Measurements from ENCODE around the gene C1D.

Gene C1D, protein sequence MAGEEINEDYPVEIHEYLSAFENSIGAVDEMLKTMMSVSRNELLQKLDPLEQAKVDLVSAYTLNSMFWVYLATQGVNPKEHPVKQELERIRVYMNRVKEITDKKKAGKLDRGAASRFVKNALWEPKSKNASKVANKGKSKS

DNA sequence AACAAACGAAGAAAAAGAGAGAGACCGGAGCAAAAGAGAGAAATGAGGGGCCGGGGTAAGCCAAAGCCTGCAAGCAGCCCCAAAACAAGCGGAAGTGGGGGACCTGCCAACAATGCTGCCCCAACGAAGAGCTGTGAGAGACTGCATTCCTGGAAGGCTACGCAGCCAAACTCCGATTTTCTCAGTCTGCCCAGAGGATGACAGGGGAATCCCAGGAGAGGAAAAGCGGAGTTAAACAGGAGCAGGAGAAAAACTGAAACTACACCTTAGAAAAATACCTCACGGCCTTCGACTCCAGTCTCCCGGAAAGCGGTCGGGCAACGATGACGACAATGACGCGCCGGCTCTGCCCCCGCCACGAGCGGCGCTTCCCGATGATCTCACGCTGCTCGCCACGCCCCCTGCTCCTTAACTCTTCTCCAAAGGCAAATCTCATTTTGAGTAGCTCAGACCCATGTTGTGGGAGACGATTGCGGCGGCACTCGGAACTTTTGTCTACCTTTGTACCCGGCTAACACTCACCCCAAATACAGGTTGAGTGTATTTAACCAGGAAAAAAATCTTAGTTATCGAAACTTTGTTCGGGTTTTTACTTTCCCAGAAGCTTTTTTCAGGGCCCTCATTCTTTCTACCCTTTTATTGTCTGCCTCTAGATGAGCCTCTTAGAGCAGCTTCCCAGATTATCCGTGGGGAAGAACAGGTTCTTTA, at the start of gene C1D:
TSS of gene C1D (minus strand) at position 325 of the 708 bp plus-strand sequence. CDS start 15,694 bp downstream, outside the sequence.
- peaks cover 44% of the 10 kb centered on the region for H3K4me1 Mint-ChIP-seq (ENCODE audit: low read depth)
- H3K27me3 Mint-ChIP-seq: no peaks in the 10 kb centered on the region
- peak within 1 kb of the TSS; percentile 92 for H3K4me3 Mint-ChIP-seq
- H3K36me3 Mint-ChIP-seq (ENCODE audit: low read depth): peaks cover 6% of the 10 kb centered on the region
- peak within 1 kb of the TSS; percentile 93 for H3K27ac Mint-ChIP-seq
- H3K9me3 Mint-ChIP-seq: no peaks in the 10 kb centered on the region

DNA sequence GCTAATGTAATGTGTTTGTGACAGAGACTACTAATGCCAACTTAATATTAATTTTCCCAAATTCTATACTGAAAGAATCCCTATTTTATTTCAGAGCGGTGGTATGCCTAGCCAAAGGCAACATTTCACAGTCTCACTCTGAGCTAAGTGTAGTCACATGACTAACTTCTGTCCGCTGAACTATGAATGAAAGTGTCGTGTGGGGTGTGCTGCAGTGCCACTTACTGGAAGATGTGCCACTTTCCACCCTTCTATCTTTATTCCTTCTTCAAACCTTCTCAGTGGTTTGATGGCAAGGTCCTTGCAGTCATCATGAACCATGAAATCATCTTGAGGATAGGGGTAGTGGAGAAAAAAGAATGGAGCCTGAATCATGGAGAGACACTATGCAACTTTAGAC, 47.3 kb upstream of the C1D start:
- Mint-ChIP-seq H3K27me3 (no peaks in the 10 kb centered on the region), H3K9me3 (peaks cover 10% of the 10 kb centered on the region), H3K4me3 (no peak overlapping the region), H3K36me3 (ENCODE audit: low read depth) (no peaks in the 10 kb centered on the region), H3K4me1 (ENCODE audit: low read depth) (no peaks in the 10 kb centered on the region), H3K27ac (no peak overlapping the region)

DNA sequence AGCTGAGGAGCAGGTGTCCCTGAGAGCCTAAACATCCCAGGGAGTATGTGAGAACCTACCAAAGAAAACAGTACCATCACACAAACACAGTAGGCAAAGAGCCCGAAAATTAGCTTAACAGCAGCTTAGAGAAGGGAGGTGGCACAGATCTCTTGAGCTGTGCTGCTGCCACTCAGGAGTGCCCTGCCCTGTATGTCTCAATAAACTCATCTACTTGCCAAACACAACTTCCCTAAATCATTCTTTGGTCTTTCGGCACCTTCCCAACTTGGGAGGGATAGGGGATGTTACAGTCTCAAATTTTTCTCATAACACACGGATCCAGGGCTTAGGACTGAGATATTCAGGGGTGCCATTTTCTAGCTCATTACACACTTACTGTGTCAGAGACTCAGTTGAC, 45.3 kb upstream of the C1D start:
- Mint-ChIP-seq H3K4me1 (ENCODE audit: low read depth) (no peaks in the 10 kb centered on the region), H3K27me3 (no peaks in the 10 kb centered on the region), H3K27ac (no peak overlapping the region), H3K9me3 (peaks cover 15% of the 10 kb centered on the region), H3K36me3 (ENCODE audit: low read depth) (no peaks in the 10 kb centered on the region), H3K4me3 (no peak overlapping the region)

DNA sequence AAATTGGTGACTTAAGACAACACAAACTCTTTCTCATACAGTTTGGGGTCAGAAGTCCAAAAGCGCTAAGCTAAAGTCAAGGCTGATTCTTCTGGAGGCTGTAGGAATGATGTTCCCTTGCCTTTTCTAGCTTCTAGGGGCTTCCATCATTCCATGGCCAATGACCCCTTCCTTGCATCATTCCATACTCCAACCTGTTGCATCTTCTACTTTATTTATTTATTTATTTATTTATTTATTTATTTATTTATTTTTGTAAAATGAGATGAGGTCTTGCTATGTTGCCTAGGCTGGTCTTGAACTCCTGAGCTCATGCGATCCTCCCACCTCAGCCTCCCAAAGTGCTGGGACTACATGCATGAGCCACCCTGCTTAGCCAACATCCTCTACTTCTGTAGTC, 44.7 kb upstream of the C1D start:
- Mint-ChIP-seq H3K36me3 (ENCODE audit: low read depth) (no peaks in the 10 kb centered on the region), H3K27me3 (no peaks in the 10 kb centered on the region), H3K27ac (no peak overlapping the region), H3K4me1 (ENCODE audit: low read depth) (no peaks in the 10 kb centered on the region), H3K9me3 (peaks cover 15% of the 10 kb centered on the region), H3K4me3 (no peak overlapping the region)

DNA sequence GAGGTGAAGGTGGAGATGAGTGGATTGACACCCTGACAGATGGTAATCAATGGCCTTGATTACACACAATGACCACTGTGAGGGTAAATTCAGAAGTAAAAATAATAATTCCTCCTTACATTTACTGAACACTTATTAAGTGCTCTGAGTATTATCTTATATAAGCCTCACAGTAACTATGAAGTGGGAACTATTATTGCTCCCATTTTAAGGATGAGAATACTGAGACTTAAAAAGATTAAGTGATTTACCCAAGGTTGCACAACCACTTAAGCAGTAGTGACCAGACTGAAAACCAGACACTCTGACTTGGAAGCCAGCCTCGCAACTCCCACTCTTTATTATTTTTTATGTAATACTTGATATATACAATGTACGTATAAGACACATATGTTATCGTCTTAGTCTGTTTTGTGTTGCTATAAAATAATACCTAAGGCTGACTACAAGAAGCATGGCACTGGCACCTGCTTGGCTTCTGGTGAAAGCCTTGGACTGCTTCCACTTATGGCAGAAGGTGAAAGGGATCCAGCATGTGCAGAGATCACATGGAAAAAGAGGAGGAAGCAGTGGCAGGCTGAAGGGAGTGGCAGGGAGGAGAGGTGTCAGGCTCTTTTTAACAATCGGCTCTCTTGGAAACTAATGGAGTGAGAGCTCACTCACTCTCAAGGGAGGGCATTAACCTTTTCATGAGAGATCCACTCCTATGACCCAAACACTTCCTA, 41.5 kb upstream of the C1D start:
- H3K27me3 Mint-ChIP-seq: no peaks in the 10 kb centered on the region

DNA sequence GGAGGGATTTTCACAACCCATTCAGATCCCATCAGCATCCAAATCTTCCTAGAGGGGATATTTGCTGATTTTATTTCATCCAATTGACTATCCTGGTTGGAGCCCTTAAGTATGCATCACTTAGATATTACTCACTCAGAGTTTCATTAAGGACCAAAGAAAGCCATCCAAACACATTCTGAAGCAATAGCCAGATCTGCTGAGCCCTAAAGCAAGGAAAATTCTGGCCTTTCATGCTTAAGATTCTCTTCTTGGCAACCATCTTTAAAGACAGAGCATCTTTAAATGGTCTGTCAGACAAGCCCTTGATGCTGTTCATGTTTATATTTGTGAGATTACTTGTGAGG, 40.9 kb upstream of the C1D start:
- Mint-ChIP-seq H3K4me1 (ENCODE audit: low read depth) (no peaks in the 10 kb centered on the region), H3K27ac (no peak overlapping the region), H3K36me3 (ENCODE audit: low read depth) (no peaks in the 10 kb centered on the region), H3K27me3 (no peaks in the 10 kb centered on the region), H3K9me3 (peaks cover 15% of the 10 kb centered on the region), H3K4me3 (no peak overlapping the region)

More for the DNA sequence above, 41.5 kb upstream of the C1D start:
- H3K27ac Mint-ChIP-seq: no peak overlapping the region
- H3K9me3 Mint-ChIP-seq: peaks cover 15% of the 10 kb centered on the region
- no peaks in the 10 kb centered on the region for H3K36me3 Mint-ChIP-seq (ENCODE audit: low read depth)
- no peaks in the 10 kb centered on the region for H3K4me1 Mint-ChIP-seq (ENCODE audit: low read depth)
- H3K4me3 Mint-ChIP-seq: no peak overlapping the region

DNA sequence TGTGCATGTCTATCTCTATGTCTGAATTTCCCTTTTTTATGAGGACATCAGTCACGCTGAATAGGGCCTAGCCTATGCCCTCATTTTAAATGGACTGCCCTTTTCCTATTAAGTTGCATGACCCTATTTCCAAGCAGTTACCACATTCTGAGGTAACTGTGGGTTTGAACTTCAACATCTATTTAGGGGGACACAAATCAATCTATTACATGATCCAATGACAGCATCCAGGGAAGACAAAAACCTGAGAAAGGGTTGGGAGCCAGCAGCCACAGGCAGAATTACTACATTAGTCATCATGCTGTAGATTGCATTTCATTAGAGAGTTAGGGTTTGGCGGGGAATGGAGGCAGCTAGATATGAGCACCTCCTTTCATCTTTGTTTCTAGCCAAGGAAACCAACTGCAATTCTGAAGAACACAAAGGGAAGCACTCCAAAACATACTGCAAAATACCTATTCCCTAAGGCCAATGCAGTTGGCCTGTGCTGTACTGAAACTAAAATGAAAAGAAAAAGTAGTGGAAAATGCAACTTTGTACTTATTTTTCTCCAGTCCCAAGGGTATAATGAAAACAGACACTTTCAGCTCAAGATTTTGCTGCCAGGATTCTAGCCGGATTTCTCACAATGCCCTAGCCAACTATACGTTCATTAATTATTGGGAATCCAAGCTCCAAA, 40.4 kb upstream of the C1D start:
- H3K4me1 Mint-ChIP-seq (ENCODE audit: low read depth): no peaks in the 10 kb centered on the region
- no peak overlapping the region for H3K27ac Mint-ChIP-seq
- no peaks in the 10 kb centered on the region for H3K36me3 Mint-ChIP-seq (ENCODE audit: low read depth)
- H3K27me3 Mint-ChIP-seq: no peaks in the 10 kb centered on the region
- H3K4me3 Mint-ChIP-seq: no peak overlapping the region
- peaks cover 15% of the 10 kb centered on the region for H3K9me3 Mint-ChIP-seq

DNA sequence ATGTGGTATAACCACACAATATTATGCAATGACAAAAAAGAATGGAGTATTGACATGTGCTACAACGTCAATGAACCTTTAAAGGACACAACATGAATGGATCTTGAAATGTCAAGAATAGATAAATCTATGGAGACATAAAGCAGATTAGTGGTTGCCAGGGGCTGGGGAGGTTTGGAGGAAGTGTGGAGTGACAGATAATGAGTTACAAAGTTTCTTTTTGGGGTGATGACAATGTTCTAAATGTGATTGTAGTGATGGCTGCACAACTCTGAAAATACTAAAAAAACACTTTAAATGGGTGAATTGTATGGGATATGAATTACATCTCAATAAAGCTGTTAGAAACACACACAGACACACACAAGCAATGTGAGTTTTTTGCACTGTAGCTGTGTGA, 37.4 kb upstream of the C1D start:
- Mint-ChIP-seq H3K4me3 (no peak overlapping the region), H3K9me3 (peaks cover 4% of the 10 kb centered on the region), H3K27ac (no peak overlapping the region), H3K36me3 (ENCODE audit: low read depth) (no peaks in the 10 kb centered on the region), H3K4me1 (ENCODE audit: low read depth) (no peaks in the 10 kb centered on the region), H3K27me3 (no peaks in the 10 kb centered on the region)

DNA sequence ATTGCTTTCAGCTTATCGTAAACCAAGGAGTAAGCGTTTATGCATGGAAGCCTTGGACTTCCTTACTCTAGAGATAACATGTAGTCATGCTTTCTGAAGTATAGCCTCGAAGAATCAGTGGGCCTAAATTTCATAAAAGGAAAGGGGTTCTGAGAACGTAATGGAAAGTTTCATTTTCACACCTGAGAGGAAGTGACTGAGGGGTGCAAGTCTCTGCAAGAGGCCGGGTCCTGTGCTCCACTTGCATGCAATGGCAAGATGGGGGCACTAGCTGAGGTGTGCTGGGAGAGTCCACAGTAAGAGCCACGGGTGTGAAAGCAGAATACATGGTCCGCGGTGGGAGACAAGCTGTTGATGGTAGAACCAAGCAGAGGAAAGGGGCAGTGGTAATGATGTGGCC, 36.5 kb upstream of the C1D start:
- Mint-ChIP-seq H3K4me1 (ENCODE audit: low read depth) (no peaks in the 10 kb centered on the region), H3K9me3 (no peaks in the 10 kb centered on the region), H3K27ac (no peak overlapping the region), H3K27me3 (no peaks in the 10 kb centered on the region), H3K4me3 (no peak overlapping the region), H3K36me3 (ENCODE audit: low read depth) (no peaks in the 10 kb centered on the region)

DNA sequence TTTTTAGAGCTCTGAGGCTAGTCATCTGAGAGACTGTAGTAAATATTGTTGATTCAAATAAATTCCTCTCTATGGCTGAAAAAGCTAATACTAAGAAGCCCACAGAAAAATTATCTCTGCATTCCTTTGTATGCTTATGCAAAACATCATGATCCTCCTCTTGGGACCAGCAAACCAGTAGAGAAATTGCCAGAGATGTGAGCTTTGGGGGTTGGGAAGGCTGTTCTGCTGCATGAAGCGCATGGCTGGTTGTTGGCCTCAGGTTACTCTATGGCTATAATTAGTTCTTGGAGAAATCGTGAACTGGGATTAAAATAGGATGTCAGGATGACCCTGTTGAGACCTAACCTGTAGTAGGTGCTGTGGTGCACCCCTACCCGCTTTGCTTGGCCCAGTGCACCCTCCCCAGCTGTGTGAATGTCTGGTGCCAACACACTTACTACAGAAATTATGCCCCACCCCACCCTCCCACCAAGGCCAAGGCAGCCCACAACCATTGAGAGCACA, 35.5 kb upstream of the C1D start:
- H3K36me3 Mint-ChIP-seq (ENCODE audit: low read depth): no peaks in the 10 kb centered on the region
- H3K9me3 Mint-ChIP-seq: no peaks in the 10 kb centered on the region
- no peak overlapping the region for H3K4me3 Mint-ChIP-seq
- no peaks in the 10 kb centered on the region for H3K27me3 Mint-ChIP-seq
- no peaks in the 10 kb centered on the region for H3K4me1 Mint-ChIP-seq (ENCODE audit: low read depth)
- H3K27ac Mint-ChIP-seq: no peak overlapping the region

DNA sequence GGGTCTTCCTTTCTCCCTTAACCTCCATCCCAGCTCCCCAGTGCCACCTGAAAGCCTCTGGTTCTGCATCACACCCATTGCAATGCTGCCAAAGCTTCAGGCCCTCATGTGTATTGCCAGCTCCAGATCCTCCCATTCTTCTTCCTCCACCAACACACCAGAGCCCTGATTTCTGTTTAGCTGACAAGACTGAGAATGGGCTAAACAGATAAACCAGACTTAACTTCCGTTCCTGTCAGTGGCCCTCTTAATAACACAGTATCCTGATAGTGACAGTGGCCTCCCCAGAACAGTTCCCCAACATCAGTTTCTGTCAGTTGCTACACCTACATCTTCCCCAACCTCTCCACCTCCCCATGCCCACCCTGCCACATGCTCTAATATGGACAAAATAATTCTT, 31.3 kb upstream of the C1D start:
- H3K27me3 Mint-ChIP-seq: no peaks in the 10 kb centered on the region
- peaks cover 5% of the 10 kb centered on the region for H3K4me1 Mint-ChIP-seq (ENCODE audit: low read depth)
- H3K27ac Mint-ChIP-seq: no peak overlapping the region
- no peaks in the 10 kb centered on the region for H3K36me3 Mint-ChIP-seq (ENCODE audit: low read depth)
- no peak overlapping the region for H3K4me3 Mint-ChIP-seq
- no peaks in the 10 kb centered on the region for H3K9me3 Mint-ChIP-seq

DNA sequence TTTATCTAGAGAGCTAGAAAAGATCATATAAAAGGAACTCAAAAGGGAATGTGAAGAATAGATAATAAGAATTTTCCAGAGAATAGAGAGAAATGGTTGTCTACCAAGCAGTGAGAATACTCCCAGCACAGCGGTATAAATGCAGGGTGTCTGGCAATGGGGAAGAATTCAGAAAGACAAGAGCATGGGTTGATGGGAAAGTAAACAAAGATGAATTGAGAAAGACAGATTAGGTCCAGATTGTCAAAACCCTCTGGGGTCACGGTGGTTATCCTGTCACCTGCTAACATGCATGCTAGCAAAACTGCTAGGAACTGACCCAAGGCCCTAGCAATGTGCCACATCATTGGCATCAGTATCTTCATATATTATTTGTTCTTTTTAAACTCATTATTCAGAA, 30.8 kb upstream of the C1D start:
- no peaks in the 10 kb centered on the region for H3K36me3 Mint-ChIP-seq (ENCODE audit: low read depth)
- no peak overlapping the region for H3K27ac Mint-ChIP-seq
- peaks cover 6% of the 10 kb centered on the region for H3K4me1 Mint-ChIP-seq (ENCODE audit: low read depth)
- H3K27me3 Mint-ChIP-seq: no peaks in the 10 kb centered on the region
- no peak overlapping the region for H3K4me3 Mint-ChIP-seq
- no peaks in the 10 kb centered on the region for H3K9me3 Mint-ChIP-seq

DNA sequence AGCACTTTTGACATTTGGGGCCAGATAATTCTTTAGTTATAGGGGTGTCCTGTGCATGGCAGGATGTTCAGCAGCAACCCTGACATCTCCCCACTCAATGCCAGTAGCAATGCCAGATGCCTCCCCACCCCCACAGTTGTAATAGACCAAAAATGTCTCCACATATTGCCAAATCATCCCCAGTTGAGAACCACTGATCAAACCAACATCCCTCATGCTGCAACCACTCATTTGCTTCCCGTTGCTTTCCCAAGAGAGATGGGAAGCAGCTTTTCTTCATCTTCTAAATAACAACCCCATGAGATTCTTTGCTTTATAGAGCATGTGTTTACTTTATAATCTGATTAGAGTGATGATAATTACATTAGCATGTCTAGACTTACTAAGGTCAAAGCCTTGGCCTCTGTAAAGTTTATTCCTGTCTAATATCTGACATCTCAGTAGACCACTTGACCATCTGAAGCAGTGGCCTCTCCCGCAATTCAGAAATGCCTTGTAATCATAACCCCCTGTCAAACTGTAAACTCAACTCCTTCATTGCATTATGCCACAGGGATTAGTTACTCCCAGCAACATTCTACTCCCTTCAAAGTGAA, 28.7 kb upstream of the C1D start:
- Mint-ChIP-seq H3K27me3 (no peaks in the 10 kb centered on the region), H3K4me1 (ENCODE audit: low read depth) (peaks cover 6% of the 10 kb centered on the region), H3K36me3 (ENCODE audit: low read depth) (no peaks in the 10 kb centered on the region), H3K9me3 (no peaks in the 10 kb centered on the region), H3K27ac (no peak overlapping the region), H3K4me3 (no peak overlapping the region)

DNA sequence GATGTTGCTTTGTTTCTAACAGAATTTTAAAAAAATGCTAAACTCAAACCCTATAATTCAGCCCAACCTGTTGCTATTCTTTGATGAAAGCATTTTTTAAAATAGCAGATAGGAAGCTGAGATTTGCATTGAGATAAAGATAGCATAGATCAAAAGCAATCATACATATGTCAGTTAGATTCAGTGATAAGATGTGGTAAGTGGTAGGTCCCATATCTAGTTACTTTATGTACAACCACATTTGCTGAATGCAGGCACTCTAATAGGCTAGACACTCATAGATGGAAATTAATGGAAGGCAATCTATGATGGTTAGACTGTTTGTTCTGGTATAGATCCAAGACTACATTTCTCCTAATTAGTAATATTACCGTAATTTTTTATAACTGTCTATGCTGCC, 27.2 kb upstream of the C1D start:
- Mint-ChIP-seq H3K27ac (no peak overlapping the region), H3K9me3 (no peaks in the 10 kb centered on the region), H3K27me3 (no peaks in the 10 kb centered on the region), H3K4me1 (ENCODE audit: low read depth) (peaks cover 6% of the 10 kb centered on the region), H3K4me3 (no peak overlapping the region), H3K36me3 (ENCODE audit: low read depth) (no peaks in the 10 kb centered on the region)

DNA sequence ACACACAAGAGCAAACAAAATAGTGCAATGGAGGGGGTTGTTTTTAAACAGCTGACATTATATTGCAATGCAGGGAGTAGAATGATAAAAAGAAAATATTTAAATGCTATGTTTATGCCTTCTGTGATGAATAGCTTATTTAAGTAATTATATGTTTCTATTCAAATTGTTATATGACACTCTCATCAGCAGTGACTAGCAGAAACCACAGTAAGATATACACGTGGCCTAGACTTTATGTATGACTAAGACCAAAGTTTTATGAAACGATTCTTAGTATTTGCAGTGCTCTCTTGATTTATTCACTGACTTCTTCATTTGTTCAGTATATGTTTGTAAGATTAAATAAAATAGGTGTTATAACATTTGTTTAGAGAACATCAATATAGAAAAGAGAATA, 26.1 kb upstream of the C1D start:
- no peak overlapping the region for H3K27ac Mint-ChIP-seq
- H3K4me3 Mint-ChIP-seq: no peak overlapping the region
- H3K36me3 Mint-ChIP-seq (ENCODE audit: low read depth): no peaks in the 10 kb centered on the region
- peaks cover 6% of the 10 kb centered on the region for H3K4me1 Mint-ChIP-seq (ENCODE audit: low read depth)
- H3K27me3 Mint-ChIP-seq: no peaks in the 10 kb centered on the region
- no peaks in the 10 kb centered on the region for H3K9me3 Mint-ChIP-seq

Measured in stimulated activated naive CD8-positive, alpha-beta T cell treated with anti-CD3 and anti-CD28 coated beads, Interleukin-15, Interleukin-2, amounts not matched to agents 100 ng/mL and 50 ng/mL, for 24 hours (primary cell).